ENCODE data around the gene HECTD1.
"Not testable (repeated sequence)": the region's sequence is repeated elsewhere in the genome, so short reads cannot be mapped to it uniquely, and the experiment has no call there.

The HECTD1 gene

GRCh38 chr14:31139301-31139847 is 68.2 kb downstream of the HECTD1 start:
- DNase-seq: no peak

DNA sequence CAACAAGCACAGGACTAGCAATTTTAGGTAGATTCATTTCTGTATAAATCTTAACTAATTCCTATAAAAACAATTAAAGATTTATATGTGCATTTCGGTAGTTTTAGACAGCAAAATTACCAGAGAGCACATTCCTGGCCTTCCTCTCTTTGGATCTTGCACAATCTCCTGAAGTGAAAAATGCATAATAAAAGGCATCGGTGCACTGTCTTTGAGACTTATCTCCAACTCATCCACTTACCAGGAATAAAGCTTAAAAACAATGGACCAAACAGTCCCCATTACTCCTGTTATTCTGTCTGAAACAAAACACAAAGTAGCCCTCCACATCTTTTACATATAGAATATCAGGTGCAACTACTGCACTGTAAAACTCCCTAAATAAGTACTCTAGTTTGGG is 69.3 kb downstream of the HECTD1 start:
- DNase-seq: no peak

DNA sequence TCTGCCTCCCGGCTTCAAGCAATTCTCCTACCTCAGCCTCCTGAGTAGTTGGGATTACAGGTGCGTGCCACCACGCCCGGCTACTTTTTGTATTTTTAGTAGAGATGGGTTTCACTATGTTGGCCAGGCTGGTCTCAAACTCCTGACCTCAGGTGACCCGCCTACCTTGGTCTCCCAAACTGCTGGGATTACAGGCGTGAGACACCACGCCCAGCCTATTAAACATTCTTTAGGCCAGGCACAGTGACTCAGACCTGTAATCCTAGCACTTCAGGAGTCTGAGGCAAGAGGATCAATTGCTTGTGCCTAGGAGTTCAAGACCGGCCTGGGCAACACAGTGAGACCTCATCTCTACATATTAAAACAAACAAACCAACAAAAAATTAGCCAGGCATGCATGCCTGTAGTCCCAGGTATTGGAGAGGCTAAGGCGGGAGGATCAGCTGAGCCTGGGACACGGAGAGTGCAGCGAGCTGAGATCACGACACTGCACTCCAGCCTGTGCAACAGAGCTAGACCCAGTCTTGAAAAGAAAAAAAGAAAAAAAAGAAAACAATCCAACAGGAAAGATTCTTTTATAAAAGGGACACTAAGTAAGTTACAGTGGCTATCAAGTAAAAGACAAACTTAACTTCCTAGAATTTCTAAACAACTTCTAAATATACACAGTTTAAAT is 70.2 kb downstream of the HECTD1 start:
- no peak for DNase-seq

DNA sequence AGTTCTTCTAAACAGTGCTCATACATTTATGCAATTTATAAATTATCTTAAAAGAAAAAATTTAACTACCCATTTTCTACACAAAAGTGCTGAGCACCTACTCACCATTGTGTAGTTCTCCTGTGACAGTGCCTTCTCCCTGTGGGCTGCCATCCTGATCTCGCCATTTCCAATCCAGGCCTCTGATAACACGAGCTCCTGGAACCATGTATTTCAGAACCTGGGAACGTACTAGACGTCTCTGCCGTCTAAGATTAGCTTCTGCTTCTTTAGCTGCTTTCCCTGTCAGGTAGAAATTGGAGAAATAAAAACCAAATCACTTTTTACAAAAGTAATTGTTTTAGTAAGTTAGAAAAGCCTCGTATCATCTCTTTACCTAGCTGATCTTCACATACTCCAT is 74.5 kb downstream of the HECTD1 start:
- DNase-seq: no peak

- no peak for DNase-seq
Observed at GRCh38 chr14:31128601-31129526, 78.7 kb downstream of the HECTD1 start.

DNA sequence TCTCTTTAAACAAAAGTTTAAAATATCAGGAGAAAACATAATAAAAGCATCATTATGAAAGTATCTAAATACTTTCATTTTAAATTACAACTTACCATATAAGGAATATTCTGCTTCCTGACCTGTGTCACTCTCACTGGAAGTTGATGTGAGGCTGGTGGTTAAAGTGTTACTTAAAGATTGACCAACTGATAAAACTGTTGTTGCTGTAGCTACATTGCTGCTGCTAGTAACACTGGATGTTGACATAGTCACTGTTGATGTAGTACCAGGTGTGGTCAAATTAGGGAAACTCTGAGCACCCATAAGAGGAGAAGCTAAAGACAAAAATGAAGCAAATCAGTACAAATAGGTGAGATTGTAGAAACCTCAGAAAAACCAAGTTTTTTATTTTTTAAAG is 79.9 kb downstream of the HECTD1 start:
- DNase-seq: no peak

GRCh38 chr14:31126680-31127079 is 80.9 kb downstream of the HECTD1 start:
- DNase-seq: no peak

- no peak for DNase-seq
Observed at GRCh38 chr14:31125231-31125630, 82.4 kb downstream of the HECTD1 start.

- no peak for DNase-seq
Observed at GRCh38 chr14:31124197-31124596, 83.4 kb downstream of the HECTD1 start.

DNA sequence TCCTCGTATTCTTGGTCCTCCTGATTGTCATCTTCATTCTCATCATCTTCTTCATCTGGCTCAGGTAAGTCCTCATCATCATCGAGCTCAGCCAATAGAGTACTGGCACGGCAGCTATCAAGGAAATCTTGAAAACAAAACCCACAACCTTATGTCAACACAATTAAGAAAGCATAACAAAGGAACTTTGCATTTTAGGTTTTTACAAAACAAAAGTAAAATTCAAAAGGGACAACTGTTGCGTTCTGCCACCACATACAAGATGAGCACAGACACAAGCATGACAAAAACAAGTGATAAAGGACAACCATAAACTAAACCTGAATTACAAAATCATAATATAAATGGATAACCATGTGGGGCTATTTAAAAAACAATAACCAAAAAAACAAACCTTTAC is 84.7 kb downstream of the HECTD1 start:
- no peak for DNase-seq

DNA sequence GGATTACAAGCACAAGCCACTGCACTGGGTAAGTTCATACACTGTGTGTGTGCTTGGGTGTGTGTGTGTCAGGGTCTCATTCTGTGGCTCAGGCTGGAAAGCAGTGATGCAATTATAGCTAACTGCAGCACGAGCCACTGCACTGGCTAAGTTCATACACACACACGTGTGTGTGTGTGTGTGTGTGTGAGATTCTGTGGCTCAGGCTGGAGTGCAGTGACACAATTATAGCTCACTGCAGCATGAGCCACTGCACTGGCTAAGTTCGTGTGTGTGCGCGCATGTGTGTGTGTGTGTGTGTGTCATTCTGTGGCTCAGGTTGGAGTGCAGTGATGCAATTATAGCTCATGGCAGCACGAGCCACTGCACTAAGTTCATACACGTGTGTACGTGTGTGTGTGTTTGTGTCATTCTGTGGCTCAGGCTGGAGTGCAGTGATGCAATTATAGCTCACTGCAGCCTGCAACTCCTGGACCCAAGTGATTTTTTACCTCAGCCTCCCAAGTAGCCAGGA is 85.4 kb downstream of the HECTD1 start:
- DNase-seq: no peak

GRCh38 chr14:31118892-31119291 is 88.7 kb downstream of the HECTD1 start:
- DNase-seq: no peak

GRCh38 chr14:31113794-31114193 is 93.8 kb downstream of the HECTD1 start:
- DNase-seq: no peak

DNA sequence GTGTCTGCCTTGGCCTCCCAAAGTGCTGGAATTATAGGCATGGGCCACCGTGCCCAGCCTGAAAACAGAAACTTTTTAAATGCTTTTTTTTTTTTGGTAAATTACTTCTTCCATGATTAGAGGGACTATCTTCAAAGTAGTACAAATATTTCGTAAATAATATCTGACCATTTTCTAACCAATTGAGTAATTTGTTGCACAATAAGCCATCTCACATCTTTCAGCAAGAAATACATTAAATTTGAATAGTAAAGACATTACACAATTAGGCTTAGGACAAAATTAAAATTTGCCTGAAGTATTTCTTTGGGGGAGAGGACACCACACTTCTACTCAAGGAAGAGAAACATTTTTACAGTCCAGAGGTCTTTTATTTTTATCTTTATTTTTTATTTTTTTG is 96.7 kb downstream of the HECTD1 start:
- no peak for DNase-seq

DNA sequence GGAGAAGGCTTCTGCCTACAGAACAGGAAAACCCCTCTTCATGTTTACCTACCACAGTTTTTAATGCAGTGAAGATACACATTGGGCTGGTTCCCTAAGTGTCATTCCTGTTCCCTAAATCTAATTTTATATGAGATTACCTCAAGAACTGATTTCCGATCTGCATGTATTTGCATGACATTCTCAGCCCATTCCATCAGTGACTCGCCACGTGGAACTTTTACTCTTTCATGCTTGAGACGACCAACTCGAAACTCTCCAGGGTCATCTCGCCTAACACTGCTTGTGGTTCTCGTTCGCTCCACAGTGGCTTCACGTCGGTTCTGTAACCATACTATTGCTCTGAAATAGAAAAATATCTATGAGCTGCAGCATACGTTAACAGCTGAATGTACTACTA is 98.3 kb downstream of the HECTD1 start:
- no peak for DNase-seq

DNA sequence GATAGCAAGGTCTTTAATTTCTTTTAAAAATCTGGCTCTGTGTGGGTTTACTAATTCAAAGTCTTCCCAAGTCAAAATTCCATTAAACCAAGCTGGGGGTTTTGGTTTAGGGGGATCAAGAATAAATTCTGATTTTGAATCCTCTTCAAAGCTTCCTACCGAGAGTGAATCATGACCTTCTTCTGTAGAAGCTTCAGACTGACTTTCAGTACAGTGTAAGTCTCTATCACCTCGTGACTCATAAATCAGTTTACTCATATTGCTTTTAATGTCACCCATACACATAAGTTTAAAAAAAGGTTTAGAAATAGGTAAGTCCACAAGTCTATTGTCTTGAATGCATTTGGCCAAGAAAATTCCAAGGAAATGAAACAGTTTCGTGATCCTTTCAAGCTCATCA is 100.8 kb downstream of the HECTD1 start:
- DNase-seq: no peak

DNA sequence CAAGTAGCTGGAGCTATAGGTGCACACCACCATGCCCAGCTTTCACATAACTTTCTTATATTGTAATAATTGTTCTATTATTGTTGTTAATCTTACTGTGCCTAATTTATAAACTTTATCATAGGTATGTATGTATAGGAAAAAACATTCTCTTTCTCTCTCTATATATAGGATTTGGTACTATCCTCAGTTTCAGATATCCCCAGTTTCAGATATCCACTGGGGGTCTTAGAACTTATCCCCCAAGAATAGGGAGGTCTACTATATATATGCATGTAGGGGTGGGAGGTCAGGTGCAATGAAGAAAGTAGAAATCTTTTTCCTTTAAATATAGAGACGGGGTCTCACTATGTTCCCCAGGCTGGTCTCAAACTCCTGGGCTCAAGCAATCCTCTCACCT is 110.5 kb downstream of the HECTD1 start:
- DNase-seq: no peak

GRCh38 chr14:31096255-31096654 is 111.3 kb downstream of the HECTD1 start:
- DNase-seq: no peak

- not testable (repeated sequence) for DNase-seq
Observed at GRCh38 chr14:31095817-31096216, 111.8 kb downstream of the HECTD1 start.

DNA sequence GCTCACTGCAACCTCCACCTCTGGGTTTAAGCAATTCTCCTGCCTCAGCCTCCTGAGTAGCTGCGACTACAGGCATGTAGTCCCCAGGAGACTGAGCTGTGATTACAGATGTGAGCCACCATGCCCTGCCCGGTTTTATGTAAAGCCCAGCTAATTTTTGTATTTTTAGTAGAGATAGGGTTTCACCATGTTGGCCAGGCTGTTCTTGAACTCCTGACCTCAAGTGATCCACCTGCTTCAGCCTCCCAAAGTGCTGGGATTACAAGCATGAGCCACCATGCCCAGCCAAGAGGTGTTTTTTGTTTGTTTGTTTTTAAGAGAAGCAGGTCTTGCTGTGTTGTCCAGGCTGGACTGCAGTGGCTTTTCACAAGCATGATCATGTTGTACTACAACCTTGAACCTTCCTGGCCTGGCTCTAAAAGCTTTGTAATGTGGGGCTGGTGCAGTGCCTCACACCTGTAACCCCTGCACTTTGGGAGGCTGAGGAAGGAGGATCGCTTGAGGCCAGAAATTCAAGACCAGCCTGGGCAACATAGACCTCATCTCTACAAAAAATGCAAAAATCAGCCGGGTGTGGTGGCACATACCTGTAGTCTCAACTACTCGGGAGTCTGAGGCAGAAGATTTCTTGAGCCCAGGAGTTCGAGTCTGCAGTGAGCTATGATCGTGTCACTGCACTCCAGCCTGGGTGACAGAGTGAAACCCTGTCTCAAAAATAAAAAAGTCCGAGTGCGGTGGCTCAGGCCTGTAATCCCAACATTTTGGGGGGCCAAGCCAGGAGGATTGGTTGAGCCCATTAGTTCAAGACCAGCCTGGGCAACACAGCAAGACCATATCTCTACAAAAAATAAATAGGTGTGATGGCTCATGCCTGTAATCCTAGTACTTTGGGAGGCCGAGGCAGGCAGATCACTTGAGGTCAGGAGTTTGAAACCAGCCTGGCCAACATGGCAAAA is 113.4 kb downstream of the HECTD1 start:
- DNase-seq: not testable (repeated sequence)

- DNase-seq: no peak
Observed at GRCh38 chr14:31092160-31092708, 115.4 kb downstream of the HECTD1 start.
